ENCODE results near the gene IQCK.
A peak's percentile ranks its signal among the peaks of the same experiment; 100 is the strongest.
"Not testable (repeated sequence)": the region's sequence is repeated elsewhere in the genome, so short reads cannot be mapped to it uniquely, and the experiment has no call there.

The IQCK gene

GRCh38 chr16:19699472-19699871 is 18.6 kb upstream of the IQCK start:
- no peak for DNase-seq (ENCODE audit: low spot score)

GRCh38 chr16:19700319-19700781 is 17.7 kb upstream of the IQCK start:
- DNase-seq (ENCODE audit: low spot score), result no peak

GRCh38 chr16:19701091-19701490 is 17.0 kb upstream of the IQCK start:
- DNase-seq (ENCODE audit: low spot score), result no peak

GRCh38 chr16:19703172-19703889 is 14.7 kb upstream of the IQCK start:
- no peak for DNase-seq (ENCODE audit: low spot score)

DNA sequence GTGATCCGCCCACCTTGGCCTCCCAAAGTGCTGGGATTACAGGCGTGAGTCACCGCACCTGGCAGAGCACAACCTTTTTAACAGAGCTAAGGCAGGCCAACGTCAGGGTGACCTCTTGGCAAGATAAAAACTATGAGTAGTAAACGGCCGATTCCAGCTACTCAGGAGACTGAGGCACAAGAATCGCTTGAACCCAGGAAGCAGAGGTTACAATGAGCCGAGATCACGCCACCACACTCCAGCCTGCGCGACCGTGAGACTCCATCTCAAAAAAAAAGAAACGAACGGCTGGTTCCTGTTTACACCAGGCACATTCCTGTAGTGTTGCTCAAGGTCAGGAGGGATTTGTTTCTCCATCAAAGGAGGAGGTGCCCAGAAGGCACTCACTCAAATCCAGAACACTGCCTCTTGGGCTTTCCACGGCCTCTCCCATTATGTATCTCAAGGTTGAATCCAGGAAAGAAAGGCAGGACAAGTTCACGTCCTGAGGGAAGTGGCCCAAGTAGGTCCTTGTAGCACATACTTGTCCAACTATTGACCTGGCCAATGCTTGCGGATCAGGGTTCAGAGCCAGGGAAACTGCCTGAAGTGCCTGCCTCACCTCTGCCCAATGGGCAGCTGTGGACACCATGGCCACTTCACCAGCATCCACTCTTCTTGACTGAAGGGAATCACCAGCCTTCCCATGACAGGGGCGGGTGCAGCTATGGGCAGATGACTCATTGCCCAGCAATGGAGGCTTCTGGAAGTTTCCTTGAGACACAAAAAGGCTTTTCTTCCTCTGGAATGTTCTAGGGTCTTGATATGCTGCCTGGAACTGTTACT is 13.5 kb upstream of the IQCK start:
- peak; percentile 56 for DNase-seq (ENCODE audit: low spot score)

DNA sequence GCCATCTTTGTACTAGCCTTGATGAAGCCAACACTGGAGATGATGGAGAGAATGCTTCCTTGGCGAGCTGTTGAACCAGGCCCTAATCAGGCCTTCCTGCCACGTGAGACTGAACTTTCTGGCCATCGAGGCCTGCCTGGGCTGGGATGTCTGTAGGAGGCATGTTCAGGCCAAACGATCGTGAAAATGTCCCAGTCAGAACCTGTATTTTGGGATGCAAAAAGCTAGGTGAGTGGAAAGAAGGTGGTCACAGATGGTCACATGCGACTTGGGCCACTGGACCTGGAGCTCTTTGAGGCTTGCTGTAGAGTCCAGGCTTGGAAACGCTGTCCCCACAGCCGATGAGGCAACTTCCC is 12.9 kb upstream of the IQCK start:
- no peak for DNase-seq (ENCODE audit: low spot score)

DNA sequence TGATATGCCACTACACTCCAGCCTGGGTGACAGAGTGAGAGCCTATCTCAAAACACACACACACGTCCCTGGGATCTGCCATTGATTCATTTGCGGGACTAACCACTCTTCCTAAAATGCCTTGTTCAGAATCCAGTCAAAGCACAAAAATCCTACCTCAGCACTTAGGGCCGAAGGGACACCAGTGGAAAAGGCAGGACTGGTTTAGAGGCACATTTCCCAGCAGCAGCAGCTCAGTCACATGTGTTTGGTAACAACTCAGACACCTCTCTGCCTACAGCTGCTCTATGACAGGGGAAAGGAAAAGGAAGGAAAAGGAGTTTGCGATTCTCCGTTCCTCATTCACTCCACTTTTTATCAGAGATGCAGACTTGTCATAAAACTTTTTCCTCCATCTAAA is 12.2 kb upstream of the IQCK start:
- no peak for DNase-seq (ENCODE audit: low spot score)

DNA sequence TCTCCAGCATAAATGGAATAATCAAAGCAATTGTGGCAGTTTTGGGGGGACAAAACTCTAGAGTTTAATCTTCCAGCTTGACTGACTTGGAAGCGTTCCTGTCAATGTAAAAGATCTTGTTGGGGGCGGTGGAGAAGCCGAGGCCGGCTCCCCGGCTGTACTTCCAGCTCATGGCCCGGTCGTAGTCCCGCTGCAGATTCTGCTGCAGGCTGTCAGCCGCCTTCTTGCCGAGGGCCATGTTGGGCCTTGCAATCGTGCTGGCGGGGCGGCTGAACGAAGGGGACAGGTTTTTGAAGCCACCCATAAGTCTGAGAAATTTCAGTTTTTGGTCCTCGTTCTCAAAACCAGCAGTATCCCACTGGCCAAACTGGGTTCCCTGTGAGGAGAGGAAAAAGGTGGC is 11.2 kb upstream of the IQCK start:
- no peak for DNase-seq (ENCODE audit: low spot score)

DNA sequence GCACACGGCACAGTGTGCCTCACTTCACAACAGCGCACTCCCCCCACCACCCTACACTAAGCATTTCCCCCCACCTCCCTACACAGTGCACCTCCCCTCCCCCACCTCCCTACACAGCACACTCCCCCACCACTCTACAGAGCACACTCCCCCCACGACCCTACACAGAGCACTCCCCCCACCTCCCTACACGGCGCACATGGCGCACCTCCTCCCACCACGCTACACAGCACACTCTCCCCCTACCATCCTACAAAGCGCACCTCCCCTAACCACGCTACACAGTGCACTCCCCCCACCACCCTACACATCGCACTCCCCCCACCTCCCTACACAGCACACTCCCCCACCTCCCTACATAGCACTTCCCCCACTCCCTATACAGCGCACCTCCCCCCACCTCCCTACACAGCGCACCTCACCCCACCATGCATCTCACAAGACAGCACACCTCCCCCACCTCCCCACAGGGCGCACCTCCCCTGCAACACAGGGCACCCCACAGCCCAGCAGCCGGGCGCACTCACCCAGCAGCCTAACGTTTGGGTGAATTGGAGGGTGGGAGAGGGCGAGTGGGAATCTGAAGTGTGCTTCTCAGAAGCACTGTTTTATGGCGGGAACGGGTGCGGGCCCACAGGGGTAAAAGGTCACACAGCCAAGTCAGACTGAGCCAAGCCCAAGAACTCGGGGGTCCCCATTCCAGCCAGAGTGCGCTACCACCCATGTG is 10.3 kb upstream of the IQCK start:
- DNase-seq (ENCODE audit: low spot score), result no peak

- DNase-seq (ENCODE audit: low spot score), result no peak
Measured at GRCh38 chr16:19708296-19709205, 9.5 kb upstream of the IQCK start.

- no peak for DNase-seq (ENCODE audit: low spot score)
Measured at GRCh38 chr16:19709381-19710136, 8.5 kb upstream of the IQCK start.

DNA sequence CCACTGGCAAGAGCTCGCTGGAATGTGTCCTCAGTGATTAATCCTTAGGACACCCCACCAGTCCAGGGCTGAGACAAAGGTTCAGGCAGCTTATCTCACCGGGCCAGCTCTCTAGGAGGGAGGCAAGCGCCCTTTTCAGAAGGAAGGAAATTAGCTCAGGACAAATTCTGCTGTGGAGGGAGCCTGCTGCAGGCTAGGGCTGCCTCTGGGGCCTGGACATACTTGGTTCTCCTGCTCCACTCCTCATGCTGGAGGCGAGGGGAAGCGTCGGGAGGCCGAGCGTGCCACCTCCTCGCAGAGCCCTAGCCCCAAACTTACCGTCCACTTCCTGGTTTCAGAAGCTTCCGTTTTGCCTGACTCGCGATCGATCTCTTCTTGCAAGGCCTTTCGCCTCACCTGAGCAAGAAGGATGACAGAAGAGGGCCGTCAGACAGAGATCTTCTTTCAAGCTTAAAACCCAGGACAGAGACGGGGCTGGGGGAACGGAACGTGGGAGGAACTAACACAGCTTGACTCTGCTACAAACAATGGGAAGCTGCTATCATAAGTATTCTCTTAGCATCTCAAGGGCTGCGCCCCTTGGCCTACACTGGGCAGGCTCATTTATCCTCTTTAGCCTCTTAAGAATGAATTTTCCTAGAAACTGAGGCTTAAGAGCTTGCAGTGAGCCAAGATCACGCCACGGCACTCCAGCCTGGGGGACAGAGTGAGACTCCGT is 7.7 kb upstream of the IQCK start:
- DNase-seq (ENCODE audit: low spot score), result no peak

DNA sequence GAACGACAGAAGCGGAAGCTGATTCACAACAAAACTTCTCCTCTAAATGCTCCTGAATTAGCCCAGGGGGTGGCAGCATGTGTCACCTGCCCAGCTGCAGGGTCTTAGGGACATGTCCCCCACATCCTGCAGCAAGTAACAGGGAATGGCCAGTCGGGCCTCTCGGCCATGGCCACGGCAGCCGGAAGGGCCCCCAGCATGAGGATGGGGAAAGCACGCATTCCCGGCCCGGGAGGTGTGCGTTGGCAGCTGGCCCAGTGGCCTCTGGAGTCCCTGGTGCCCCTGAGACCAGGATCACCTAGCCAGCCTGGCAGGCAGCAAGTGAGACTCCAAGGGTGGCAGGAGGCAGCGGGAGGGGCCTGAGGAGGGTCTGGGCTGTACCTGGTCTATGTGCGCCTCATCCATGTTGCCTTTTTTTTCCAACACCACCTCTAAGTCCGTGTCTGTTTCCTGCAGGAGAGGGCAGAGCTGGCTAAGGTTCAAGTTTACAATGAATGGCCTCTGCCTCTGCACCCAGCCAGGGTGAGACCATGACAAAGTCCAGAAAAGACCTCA is 7.0 kb upstream of the IQCK start:
- no peak for DNase-seq (ENCODE audit: low spot score)

GRCh38 chr16:19711643-19712042 is 6.4 kb upstream of the IQCK start:
- DNase-seq (ENCODE audit: low spot score), result no peak

GRCh38 chr16:19712418-19713058 is 5.5 kb upstream of the IQCK start:
- no peak for DNase-seq (ENCODE audit: low spot score)

GRCh38 chr16:19713697-19714096 is 4.4 kb upstream of the IQCK start:
- DNase-seq (ENCODE audit: low spot score), result no peak

DNA sequence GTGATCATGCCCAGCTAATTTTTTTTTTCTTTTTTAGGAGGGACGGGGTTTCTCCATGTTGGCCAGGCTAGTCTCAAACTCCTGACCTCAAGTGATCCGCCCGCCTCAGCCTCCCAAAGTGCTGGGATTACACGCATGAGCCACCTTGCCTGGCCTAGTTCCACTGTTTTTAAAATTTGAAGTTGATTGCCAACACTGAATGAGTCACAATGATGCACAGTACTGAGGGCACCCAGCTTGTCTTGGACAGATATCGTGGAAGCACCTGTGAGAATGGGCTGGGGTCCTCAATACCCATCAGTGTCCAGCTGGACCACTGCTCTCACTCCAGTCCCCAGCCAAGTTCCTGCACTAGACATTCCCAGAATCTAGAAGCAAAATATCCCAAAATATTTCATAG is 2.5 kb upstream of the IQCK start:
- no peak for DNase-seq (ENCODE audit: low spot score)

DNA sequence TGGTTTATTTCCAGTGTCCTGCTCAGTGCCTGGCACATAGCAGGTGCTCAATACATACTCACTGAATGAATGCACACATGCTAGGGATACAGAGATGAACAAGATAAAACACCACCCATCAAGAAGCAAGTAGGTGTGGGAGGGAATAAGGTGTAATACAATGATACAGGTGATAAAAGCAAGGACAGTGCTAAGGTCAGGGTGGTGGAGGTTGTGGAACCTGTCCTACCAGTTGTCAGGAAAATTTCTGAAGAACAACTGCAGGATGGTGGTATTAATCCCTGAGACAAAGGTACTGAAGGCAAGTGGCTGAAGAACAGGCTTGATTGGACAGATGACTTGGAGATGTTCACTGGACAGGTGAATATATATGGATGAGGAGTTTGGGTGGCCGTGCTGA is 1.9 kb upstream of the IQCK start:
- DNase-seq (ENCODE audit: low spot score), result no peak

DNA sequence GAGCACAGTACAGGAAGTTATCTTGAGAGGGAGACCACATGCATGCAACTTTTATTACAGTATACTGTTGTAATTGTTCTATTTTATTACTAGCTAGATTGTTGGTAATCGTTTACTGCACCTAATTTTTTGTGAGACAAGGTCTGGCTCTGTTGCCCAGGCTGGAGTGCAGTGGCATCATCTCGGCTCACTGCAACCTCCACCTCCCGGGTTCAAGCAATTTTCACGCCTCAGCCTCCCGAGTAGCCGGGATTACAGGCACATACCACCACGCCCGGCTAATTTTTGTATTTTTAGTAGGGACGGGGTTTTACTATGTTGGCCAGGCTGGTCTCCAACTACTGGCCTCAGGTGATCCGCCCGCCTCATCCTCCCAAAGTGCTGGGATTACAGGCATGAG is 1.3 kb upstream of the IQCK start:
- not testable (repeated sequence) for DNase-seq (ENCODE audit: low spot score)

DNA sequence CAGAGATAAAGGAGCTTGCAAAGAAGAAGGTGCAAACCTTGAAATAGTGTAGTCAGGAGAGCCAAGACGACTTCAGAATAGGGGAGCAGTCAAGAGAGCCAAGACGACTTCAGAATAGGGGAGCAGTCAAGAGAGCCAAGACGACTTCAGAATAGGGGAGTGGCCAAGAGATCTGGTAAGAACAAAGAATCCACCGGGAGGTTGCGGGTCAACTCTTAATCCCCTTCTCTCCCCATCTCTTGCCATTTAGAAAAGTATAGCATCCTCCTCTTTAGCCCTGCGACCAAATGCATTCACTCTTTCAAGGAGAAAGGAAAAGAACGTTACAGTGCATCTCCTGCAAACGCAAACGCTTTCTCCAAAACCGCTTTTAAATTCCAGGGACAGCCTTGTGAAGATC is 757 bp upstream of the IQCK start:
- no peak for DNase-seq (ENCODE audit: low spot score)
